GM21825 (cell line): ENCODE results near the gene ABHD12B.
"Not testable (repeated sequence)": the region's sequence is repeated elsewhere in the genome, so short reads cannot be mapped to it uniquely, and the experiment has no call there.

Experiments
- ATAC-seq: cut with Tn5 transposase; IDR thresholded peaks from one replicate; pipeline ENCODE4 v1.9.1; 2021; ENCODE audit warnings: mild to moderate bottlenecking, moderate library complexity; ENCODE audit not compliant: unreplicated experiment

ABHD12B gene

GRCh38 chr14:50883827-50884197 lies 12.0 kb downstream of the ABHD12B start:
- no peak for ATAC-seq

- ATAC-seq: no peak
Measured at GRCh38 chr14:50887476-50887875, 15.6 kb downstream of the ABHD12B start.

- no peak for ATAC-seq
Measured at GRCh38 chr14:50892255-50892654, 20.4 kb downstream of the ABHD12B start.

GRCh38 chr14:50896421-50896820 lies 24.6 kb downstream of the ABHD12B start:
- ATAC-seq: not testable (repeated sequence)

- not testable (repeated sequence) for ATAC-seq
Measured at GRCh38 chr14:50897005-50897404, 25.2 kb downstream of the ABHD12B start.

GRCh38 chr14:50897658-50898175 lies 25.9 kb downstream of the ABHD12B start:
- no peak for ATAC-seq

GRCh38 chr14:50901361-50901760 lies 29.5 kb downstream of the ABHD12B start:
- ATAC-seq: no peak

- no peak for ATAC-seq
Measured at GRCh38 chr14:50904719-50905118, 32.9 kb downstream of the ABHD12B start.

GRCh38 chr14:50906326-50907065 lies 34.6 kb downstream of the ABHD12B start:
- ATAC-seq: no peak

- ATAC-seq: no peak
Measured at GRCh38 chr14:50910495-50911420, 38.9 kb downstream of the ABHD12B start.

GRCh38 chr14:50917449-50917848 lies 45.6 kb downstream of the ABHD12B start:
- no peak for ATAC-seq

GRCh38 chr14:50919524-50919923 lies 47.7 kb downstream of the ABHD12B start:
- ATAC-seq: not testable (repeated sequence)

- no peak for ATAC-seq
Measured at GRCh38 chr14:50920482-50921230, 48.8 kb downstream of the ABHD12B start.

GRCh38 chr14:50922803-50923202 lies 51.0 kb downstream of the ABHD12B start:
- no peak for ATAC-seq

GRCh38 chr14:50924236-50924635 lies 52.4 kb downstream of the ABHD12B start:
- ATAC-seq: no peak

GRCh38 chr14:50924843-50925242 lies 53.0 kb downstream of the ABHD12B start:
- no peak for ATAC-seq

- no peak for ATAC-seq
Measured at GRCh38 chr14:50926851-50927386, 55.1 kb downstream of the ABHD12B start.

GRCh38 chr14:50928002-50928635 lies 56.3 kb downstream of the ABHD12B start:
- ATAC-seq: no peak

GRCh38 chr14:50929506-50929905 lies 57.7 kb downstream of the ABHD12B start:
- ATAC-seq: no peak

- no peak for ATAC-seq
Measured at GRCh38 chr14:50931559-50931958, 59.7 kb downstream of the ABHD12B start.
